Neural progenitor cell (in vitro differentiated cells): ENCODE measurements around the gene EPN1. TPM values are rescaled to one million over a fixed set of nuclear protein-coding genes. Genes with fewer than 3 reads are reported as not detected.

ENCODE experiments used
- DNase-seq: peaks from one replicate; pipeline ENCODE4 v3.0.0-alpha.2; 2016; ENCODE audit warnings: low spot score
- H2AFZ ChIP-seq: fragments of 200-600 bp; sonication (generic); replicated peaks from 2 replicates; pipeline ENCODE4 v1.6.1; 2016; ENCODE audit warnings: antibody characterized with exemption
- H3F3A ChIP-seq: fragments of 200-600 bp; sonication (generic); 2 replicates; pipeline ENCODE4 v1.6.1; 2016; ENCODE audit warnings: antibody characterized with exemption, low read depth
- H3K27ac ChIP-seq: fragments of 200-600 bp; sonication (generic); 2 replicates; pipeline ENCODE4 v1.5.1; 2016; ENCODE audit warnings: mild to moderate bottlenecking
- H3K27me3 ChIP-seq: fragments of 200-600 bp; sonication (generic); 2 replicates; pipeline ENCODE4 v1.6.1; 2016; ENCODE audit warnings: mild to moderate bottlenecking, moderate library complexity
- H3K36me3 ChIP-seq: fragments of 200-600 bp; sonication (generic); 2 replicates; pipeline ENCODE4 v1.5.1; 2016
- H3K4me1 ChIP-seq: fragments of 200-600 bp; sonication (generic); 2 replicates; pipeline ENCODE4 v1.6.1; 2016; ENCODE audit warnings: mixed run types
- H3K4me2 ChIP-seq: fragments of 200-600 bp; sonication (generic); 2 replicates; pipeline ENCODE4 v1.6.1; 2016
- H3K4me3 ChIP-seq: fragments of 200-600 bp; sonication (generic); 2 replicates; pipeline ENCODE4 v1.5.1; 2016
- H3K79me2 ChIP-seq: fragments of 200-600 bp; sonication (generic); 2 replicates; pipeline ENCODE4 v1.6.1; 2016; ENCODE audit warnings: low read depth
- H3K9ac ChIP-seq: fragments of 200-600 bp; sonication (generic); 2 replicates; pipeline ENCODE4 v1.6.1; 2016
- H3K9me3 ChIP-seq: fragments of 200-600 bp; sonication (generic); 2 replicates; pipeline ENCODE4 v1.5.1; 2016; ENCODE audit warnings: low read depth
- H4K20me1 ChIP-seq: fragments of 200-600 bp; sonication (generic); 2 replicates; pipeline ENCODE4 v1.6.1; 2016; ENCODE audit warnings: low read depth
- H3K27ac Mint-ChIP-seq: 3 replicates; pipeline ENCODE4 v1.8.0; 2021; ENCODE audit warnings: mixed read lengths
- H3K27me3 Mint-ChIP-seq: 2 replicates; pipeline ENCODE4 v1.8.0; 2022; ENCODE audit warnings: low read depth, mild to moderate bottlenecking, inconsistent platforms, moderate library complexity, mixed read lengths; ENCODE audit not compliant: insufficient read depth
- H3K36me3 Mint-ChIP-seq: 3 replicates; pipeline ENCODE4 v1.8.0; 2021; ENCODE audit warnings: mixed read lengths
- H3K4me1 Mint-ChIP-seq: 3 replicates; pipeline ENCODE4 v1.8.0; 2021; ENCODE audit warnings: mixed read lengths
- H3K4me3 Mint-ChIP-seq: 3 replicates; pipeline ENCODE4 v1.8.0; 2021; ENCODE audit warnings: mild to moderate bottlenecking, moderate library complexity, mixed read lengths
- H3K9me3 Mint-ChIP-seq: 3 replicates; pipeline ENCODE4 v1.8.0; 2020; ENCODE audit warnings: mixed read lengths
- CTCF ChIP-seq: fragments of 200-600 bp; sonication (generic); IDR thresholded peaks from 2 replicates; pipeline ENCODE4 v1.5.1; 2017; ENCODE audit warnings: antibody characterized with exemption, mild to moderate bottlenecking
- EZH2 ChIP-seq: fragments of 200-600 bp; sonication (generic); IDR thresholded peaks from 2 replicates; pipeline ENCODE4 v1.6.1; 2017; ENCODE audit warnings: antibody characterized with exemption, mild to moderate bottlenecking, moderate library complexity
- EZH2phosphoT487 ChIP-seq: fragments of 200-600 bp; sonication (generic); IDR thresholded peaks from 2 replicates; pipeline ENCODE4 v1.6.1; 2017; ENCODE audit warnings: antibody characterized with exemption
- total RNA-seq: library from RNA; depleted of rRNA; stranded (reverse); fragments of >200 nt; gene quantifications from 2 replicates; pipeline ENCODE4 v1.2.3, GENCODE V29; 2015; ENCODE audit warnings: low replicate concordance

The EPN1 gene
- total RNA-seq, 1 donor from 2014 or later, result 16.1 TPM

DNA sequence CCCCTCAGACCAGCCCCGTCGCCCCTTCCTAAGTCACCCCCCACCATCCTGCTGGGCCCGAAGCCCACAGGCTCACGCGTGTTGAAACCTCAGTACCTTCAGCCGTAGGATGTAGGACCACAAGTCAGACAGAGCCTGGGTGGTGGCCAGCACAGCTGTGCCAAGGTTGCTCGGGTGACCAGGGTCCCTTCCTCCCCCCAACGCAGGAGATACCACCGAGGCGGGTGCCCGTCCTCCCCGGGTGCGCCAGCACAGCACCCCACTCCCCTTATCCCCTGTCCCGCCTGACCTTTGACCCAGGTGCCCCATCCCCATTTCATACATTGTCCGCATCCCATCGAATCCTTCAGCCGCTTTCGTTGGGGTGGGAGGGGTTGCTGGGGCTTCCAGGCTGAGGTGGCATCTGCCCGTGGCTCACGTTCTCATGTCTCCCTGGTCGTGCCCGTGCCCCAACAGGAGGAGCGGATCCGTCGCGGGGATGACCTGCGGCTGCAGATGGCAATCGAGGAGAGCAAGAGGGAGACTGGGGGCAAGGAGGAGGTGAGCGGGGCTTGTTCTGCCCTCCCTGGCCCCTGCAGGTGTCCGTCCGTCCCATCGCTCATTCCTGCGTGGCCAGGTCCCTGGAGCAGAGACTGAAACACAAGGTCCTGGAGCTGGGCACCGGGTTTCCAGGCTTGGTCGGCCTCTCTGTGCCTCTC lies 14.5 kb downstream of the EPN1 start:
- H3K4me1 Mint-ChIP-seq, result no peaks in the 10 kb centered on the region
- Histone ChIP-seq H3K27ac (no peak overlapping the region), H3K9ac (no peak overlapping the region), H3K27me3 (no peaks in the 10 kb centered on the region), H2AFZ (no peak overlapping the region), H3K4me2 (no peak overlapping the region), H3K9me3 (no peaks in the 10 kb centered on the region), H3F3A (no peaks in the 10 kb centered on the region), H3K4me3 (no peak overlapping the region), H3K79me2 (no peaks in the 10 kb centered on the region), H3K4me1 (no peaks in the 10 kb centered on the region), H3K36me3 (no peaks in the 10 kb centered on the region), H4K20me1 (peaks cover 12% of the 10 kb centered on the region)
- no peaks in the 10 kb centered on the region for H3K27me3 Mint-ChIP-seq
- H3K4me3 Mint-ChIP-seq, result no peak overlapping the region
- no peak for DNase-seq
- H3K9me3 Mint-ChIP-seq, result no peaks in the 10 kb centered on the region
- H3K27ac Mint-ChIP-seq, result no peak overlapping the region
- TF ChIP-seq CTCF (no peak), EZH2 (no peak), EZH2phosphoT487 (no peak)
- H3K36me3 Mint-ChIP-seq, result peaks cover 3% of the 10 kb centered on the region

DNA sequence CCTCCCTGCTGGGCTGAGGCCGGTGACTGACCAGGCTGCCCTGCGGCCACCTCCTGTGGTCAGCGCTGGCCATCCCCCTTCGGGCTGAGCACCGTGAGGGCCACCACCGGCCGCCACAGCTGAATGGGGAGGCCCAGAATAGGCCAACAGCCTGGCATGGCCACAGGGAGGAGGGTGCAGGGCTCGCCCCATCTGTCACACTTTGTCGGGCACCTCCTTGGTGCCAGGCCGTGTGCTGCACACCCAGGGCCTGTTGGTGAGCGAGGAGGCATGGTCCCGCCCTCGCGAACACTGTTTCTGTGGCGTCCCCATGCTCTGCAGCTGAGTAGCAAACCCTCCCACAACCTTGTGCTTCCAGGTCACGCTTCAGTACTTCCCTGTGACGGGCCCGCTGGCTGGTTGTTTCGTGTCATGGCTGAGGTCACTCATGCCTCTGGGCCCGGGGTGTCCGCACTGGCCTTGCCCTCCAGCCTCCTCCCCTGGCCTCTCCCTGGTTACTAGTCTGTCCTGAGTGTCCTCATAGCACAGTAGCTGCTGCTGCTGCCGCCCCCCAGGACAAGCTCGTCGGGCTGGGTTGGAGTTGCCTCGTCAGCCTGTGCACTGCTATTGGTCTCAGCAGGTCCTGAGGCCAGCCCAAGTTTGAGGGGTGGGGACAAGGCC lies 15.2 kb downstream of the EPN1 start:
- TF ChIP-seq CTCF (no peak), EZH2 (no peak), EZH2phosphoT487 (no peak)
- DNase-seq, result no peak
- H3K27me3 Mint-ChIP-seq, result no peaks in the 10 kb centered on the region

DNA sequence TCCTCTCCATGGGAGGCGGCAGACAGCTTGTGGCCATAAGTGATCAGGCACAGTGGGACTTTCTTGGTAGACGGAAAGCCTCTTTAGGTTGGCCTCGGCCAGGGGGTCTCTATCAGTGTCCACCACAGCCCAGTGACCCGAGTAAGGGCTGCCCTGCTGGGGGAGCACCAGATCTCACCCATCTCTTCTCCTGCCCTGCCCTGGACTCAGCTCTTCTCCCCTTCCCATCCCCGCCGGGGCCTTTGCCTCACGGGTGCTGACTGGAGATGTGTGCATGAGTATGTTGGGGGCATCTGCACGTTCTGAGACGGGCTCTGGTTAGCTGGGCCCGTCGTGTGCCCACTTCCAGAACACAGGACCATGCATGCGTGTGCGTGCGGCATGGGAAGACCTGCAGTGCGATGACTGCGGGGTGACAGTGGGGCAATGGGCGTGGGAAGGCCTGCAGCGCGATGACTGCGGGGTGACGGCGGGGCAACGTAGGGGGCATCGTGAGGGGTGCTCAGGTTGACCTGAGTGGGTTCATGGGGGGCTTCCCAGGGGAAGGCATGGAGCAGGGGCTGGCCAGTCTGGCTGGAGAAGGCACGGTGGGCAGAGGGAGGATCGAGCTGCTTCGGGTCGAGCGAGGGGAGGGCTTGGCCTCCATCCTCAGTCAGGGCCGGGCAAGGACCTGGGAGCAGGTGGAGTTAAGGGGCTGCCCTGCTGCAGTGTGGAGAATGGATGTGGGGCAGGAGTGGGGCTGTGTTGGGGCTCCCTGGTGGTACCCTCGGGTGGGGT lies 15.9 kb downstream of the EPN1 start:
- H3K36me3 Mint-ChIP-seq, result peaks cover 3% of the 10 kb centered on the region
- Histone ChIP-seq H4K20me1 (peaks cover 8% of the 10 kb centered on the region), H3K9ac (no peak overlapping the region), H2AFZ (no peak overlapping the region), H3K4me3 (no peak overlapping the region), H3F3A (no peaks in the 10 kb centered on the region), H3K9me3 (no peaks in the 10 kb centered on the region), H3K36me3 (no peaks in the 10 kb centered on the region), H3K4me1 (no peaks in the 10 kb centered on the region), H3K4me2 (no peak overlapping the region), H3K79me2 (no peaks in the 10 kb centered on the region), H3K27ac (no peak overlapping the region), H3K27me3 (no peaks in the 10 kb centered on the region)
- no peaks in the 10 kb centered on the region for H3K4me1 Mint-ChIP-seq
- no peak for TF ChIP-seq EZH2phosphoT487
- TF ChIP-seq EZH2, result no peak
- TF ChIP-seq CTCF, result no peak
- DNase-seq, result no peak
- H3K27ac Mint-ChIP-seq, result no peak overlapping the region
- H3K9me3 Mint-ChIP-seq, result no peaks in the 10 kb centered on the region
- no peaks in the 10 kb centered on the region for H3K27me3 Mint-ChIP-seq
- H3K4me3 Mint-ChIP-seq, result no peak overlapping the region

More for the DNA sequence above, 15.2 kb downstream of the EPN1 start:
- no peak overlapping the region for H3K27ac ChIP-seq
- H3K79me2 ChIP-seq, result no peaks in the 10 kb centered on the region
- no peaks in the 10 kb centered on the region for H3K27me3 ChIP-seq
- Mint-ChIP-seq H3K4me1 (no peaks in the 10 kb centered on the region), H3K9me3 (no peaks in the 10 kb centered on the region), H3K27ac (no peak overlapping the region), H3K4me3 (no peak overlapping the region), H3K36me3 (peaks cover 3% of the 10 kb centered on the region)
- no peak overlapping the region for H3K4me3 ChIP-seq
- H3K4me1 ChIP-seq, result no peaks in the 10 kb centered on the region
- H3K36me3 ChIP-seq, result no peaks in the 10 kb centered on the region
- no peak overlapping the region for H3K4me2 ChIP-seq
- H3K9me3 ChIP-seq, result no peaks in the 10 kb centered on the region
- no peak overlapping the region for H3K9ac ChIP-seq
- H3F3A ChIP-seq, result no peaks in the 10 kb centered on the region
- peaks cover 12% of the 10 kb centered on the region for H4K20me1 ChIP-seq
- no peak overlapping the region for H2AFZ ChIP-seq
